GM19468 (cell line): ENCODE results near the gene SHROOM3.

Experiments
- ATAC-seq: cut with Tn5 transposase; IDR thresholded peaks from one replicate; pipeline ENCODE4 v1.9.1; 2021; ENCODE audit warnings: mild to moderate bottlenecking, moderate library complexity, moderate number of reproducible peaks; ENCODE audit not compliant: unreplicated experiment; ENCODE audit errors: extremely low read depth

SHROOM3 gene

GRCh38 chr4:76831711-76832373, 396.8 kb downstream of the SHROOM3 start:
- ATAC-seq = no peak
